Activated naive CD8-positive, alpha-beta T cell (primary cell): ENCODE results near the gene CDC42BPA.
"Not testable (repeated sequence)": the region's sequence is repeated elsewhere in the genome, so short reads cannot be mapped to it uniquely, and the experiment has no call there.

Experiments
- H3K27ac Mint-ChIP-seq: one replicate; pipeline ENCODE4 v1.8.0; 2021; ENCODE audit warnings: mixed read lengths
- H3K27me3 Mint-ChIP-seq: one replicate; pipeline ENCODE4 v1.8.0; 2021; ENCODE audit warnings: mixed read lengths
- H3K36me3 Mint-ChIP-seq: one replicate; pipeline ENCODE4 v1.8.0; 2021; ENCODE audit warnings: mixed read lengths
- H3K4me1 Mint-ChIP-seq: one replicate; pipeline ENCODE4 v1.8.0; 2021; ENCODE audit warnings: low read depth, mixed read lengths
- H3K4me3 Mint-ChIP-seq: one replicate; pipeline ENCODE4 v1.8.0; 2021; ENCODE audit warnings: mild to moderate bottlenecking, mixed read lengths
- H3K9me3 Mint-ChIP-seq: one replicate; pipeline ENCODE4 v1.8.0; 2021; ENCODE audit warnings: low read depth, mixed read lengths

CDC42BPA gene

GRCh38 chr1:227038401-227038800 lies 279.9 kb downstream of the CDC42BPA start:
- no peaks in the 10 kb centered on the region for H3K36me3 Mint-ChIP-seq
- H3K27me3 Mint-ChIP-seq, result peaks cover 1% of the 10 kb centered on the region
- H3K27ac Mint-ChIP-seq, result no peak overlapping the region
- no peak overlapping the region for H3K4me3 Mint-ChIP-seq
- peaks cover 5% of the 10 kb centered on the region for H3K4me1 Mint-ChIP-seq
- no peaks in the 10 kb centered on the region for H3K9me3 Mint-ChIP-seq

GRCh38 chr1:227037121-227037520 lies 281.2 kb downstream of the CDC42BPA start:
- no peak overlapping the region for H3K4me3 Mint-ChIP-seq
- H3K4me1 Mint-ChIP-seq, result peaks cover 5% of the 10 kb centered on the region
- no peaks in the 10 kb centered on the region for H3K9me3 Mint-ChIP-seq
- no peak overlapping the region for H3K27ac Mint-ChIP-seq
- H3K36me3 Mint-ChIP-seq, result no peaks in the 10 kb centered on the region
- no peaks in the 10 kb centered on the region for H3K27me3 Mint-ChIP-seq

GRCh38 chr1:227035316-227035715 lies 283.0 kb downstream of the CDC42BPA start:
- Mint-ChIP-seq H3K27ac (no peak overlapping the region), H3K4me1 (peaks cover 5% of the 10 kb centered on the region), H3K9me3 (no peaks in the 10 kb centered on the region), H3K4me3 (no peak overlapping the region), H3K27me3 (no peaks in the 10 kb centered on the region), H3K36me3 (no peaks in the 10 kb centered on the region)

GRCh38 chr1:227033880-227034279 lies 284.4 kb downstream of the CDC42BPA start:
- no peaks in the 10 kb centered on the region for H3K27me3 Mint-ChIP-seq

GRCh38 chr1:227032396-227032795 lies 285.9 kb downstream of the CDC42BPA start:
- Mint-ChIP-seq H3K36me3 (no peaks in the 10 kb centered on the region), H3K27ac (no peak overlapping the region)

More at GRCh38 chr1:227033880-227034279, 284.4 kb downstream of the CDC42BPA start:
- Mint-ChIP-seq H3K27ac (no peak overlapping the region), H3K4me1 (peaks cover 5% of the 10 kb centered on the region), H3K4me3 (no peak overlapping the region), H3K9me3 (no peaks in the 10 kb centered on the region), H3K36me3 (no peaks in the 10 kb centered on the region)

GRCh38 chr1:227016990-227017389 lies 301.3 kb downstream of the CDC42BPA start:
- no peaks in the 10 kb centered on the region for H3K4me1 Mint-ChIP-seq
- peaks cover 7% of the 10 kb centered on the region for H3K9me3 Mint-ChIP-seq
- peaks cover 6% of the 10 kb centered on the region for H3K36me3 Mint-ChIP-seq
- no peak overlapping the region for H3K4me3 Mint-ChIP-seq
- no peaks in the 10 kb centered on the region for H3K27me3 Mint-ChIP-seq
- no peak overlapping the region for H3K27ac Mint-ChIP-seq

More at GRCh38 chr1:227032396-227032795, 285.9 kb downstream of the CDC42BPA start:
- no peak overlapping the region for H3K4me3 Mint-ChIP-seq
- no peaks in the 10 kb centered on the region for H3K9me3 Mint-ChIP-seq
- peaks cover 4% of the 10 kb centered on the region for H3K4me1 Mint-ChIP-seq
- no peaks in the 10 kb centered on the region for H3K27me3 Mint-ChIP-seq

- Mint-ChIP-seq H3K27ac (no peak overlapping the region), H3K27me3 (peaks cover 5% of the 10 kb centered on the region), H3K4me1 (no peaks in the 10 kb centered on the region), H3K9me3 (no peaks in the 10 kb centered on the region), H3K36me3 (no peaks in the 10 kb centered on the region), H3K4me3 (no peak overlapping the region)
Observed at GRCh38 chr1:227010645-227011044, 307.6 kb downstream of the CDC42BPA start.

GRCh38 chr1:227009937-227010336 lies 308.4 kb downstream of the CDC42BPA start:
- Mint-ChIP-seq H3K4me3 (no peak overlapping the region), H3K27me3 (peaks cover 5% of the 10 kb centered on the region), H3K36me3 (no peaks in the 10 kb centered on the region), H3K27ac (no peak overlapping the region), H3K4me1 (no peaks in the 10 kb centered on the region), H3K9me3 (no peaks in the 10 kb centered on the region)

- Mint-ChIP-seq H3K9me3 (no peaks in the 10 kb centered on the region), H3K4me3 (no peak overlapping the region), H3K27me3 (peaks cover 5% of the 10 kb centered on the region), H3K4me1 (no peaks in the 10 kb centered on the region), H3K27ac (no peak overlapping the region), H3K36me3 (no peaks in the 10 kb centered on the region)
Observed at GRCh38 chr1:227006226-227006796, 312.0 kb downstream of the CDC42BPA start.

- Mint-ChIP-seq H3K36me3 (no peaks in the 10 kb centered on the region), H3K27ac (no peak overlapping the region), H3K4me1 (no peaks in the 10 kb centered on the region), H3K4me3 (no peak overlapping the region), H3K27me3 (peaks cover 2% of the 10 kb centered on the region), H3K9me3 (no peaks in the 10 kb centered on the region)
Observed at GRCh38 chr1:227004796-227005195, 313.5 kb downstream of the CDC42BPA start.

GRCh38 chr1:227003165-227003564 lies 315.1 kb downstream of the CDC42BPA start:
- Mint-ChIP-seq H3K27me3 (peaks cover 2% of the 10 kb centered on the region), H3K36me3 (no peaks in the 10 kb centered on the region), H3K9me3 (no peaks in the 10 kb centered on the region), H3K27ac (no peak overlapping the region), H3K4me3 (no peak overlapping the region), H3K4me1 (no peaks in the 10 kb centered on the region)

- H3K9me3 Mint-ChIP-seq, result peaks cover 2% of the 10 kb centered on the region
- H3K4me1 Mint-ChIP-seq, result no peaks in the 10 kb centered on the region
Observed at GRCh38 chr1:227002531-227003049, 315.7 kb downstream of the CDC42BPA start.

GRCh38 chr1:226999579-226999978 lies 318.7 kb downstream of the CDC42BPA start:
- H3K27me3 Mint-ChIP-seq, H3K4me3 Mint-ChIP-seq, H3K9me3 Mint-ChIP-seq, H3K4me1 Mint-ChIP-seq, H3K27ac Mint-ChIP-seq, H3K36me3 Mint-ChIP-seq: not testable (repeated sequence)

More at GRCh38 chr1:227002531-227003049, 315.7 kb downstream of the CDC42BPA start:
- Mint-ChIP-seq H3K27ac (no peak overlapping the region), H3K4me3 (no peak overlapping the region), H3K27me3 (peaks cover 2% of the 10 kb centered on the region), H3K36me3 (no peaks in the 10 kb centered on the region)

GRCh38 chr1:226995365-226996332 lies 322.6 kb downstream of the CDC42BPA start:
- H3K9me3 Mint-ChIP-seq, result peaks cover 5% of the 10 kb centered on the region
- H3K36me3 Mint-ChIP-seq, result no peaks in the 10 kb centered on the region
- no peak overlapping the region for H3K27ac Mint-ChIP-seq
- no peaks in the 10 kb centered on the region for H3K27me3 Mint-ChIP-seq
- no peak overlapping the region for H3K4me3 Mint-ChIP-seq
- H3K4me1 Mint-ChIP-seq, result peaks cover 2% of the 10 kb centered on the region
